Neural progenitor cell (in vitro differentiated cells): Measurements from ENCODE around the gene CFAP74. TPM values are rescaled to one million over a fixed set of nuclear protein-coding genes. Genes with fewer than 3 reads are reported as not detected.

ENCODE experiments used
- DNase-seq: peaks from one replicate; pipeline ENCODE4 v3.0.0-alpha.2; 2016; ENCODE audit warnings: low spot score
- H2AFZ ChIP-seq: fragments of 200-600 bp; sonication (generic); replicated peaks from 2 replicates; pipeline ENCODE4 v1.6.1; 2016; ENCODE audit warnings: antibody characterized with exemption
- H3F3A ChIP-seq: fragments of 200-600 bp; sonication (generic); 2 replicates; pipeline ENCODE4 v1.6.1; 2016; ENCODE audit warnings: antibody characterized with exemption, low read depth
- H3K27ac ChIP-seq: fragments of 200-600 bp; sonication (generic); 2 replicates; pipeline ENCODE4 v1.5.1; 2016; ENCODE audit warnings: mild to moderate bottlenecking
- H3K27me3 ChIP-seq: fragments of 200-600 bp; sonication (generic); 2 replicates; pipeline ENCODE4 v1.6.1; 2016; ENCODE audit warnings: mild to moderate bottlenecking, moderate library complexity
- H3K36me3 ChIP-seq: fragments of 200-600 bp; sonication (generic); 2 replicates; pipeline ENCODE4 v1.5.1; 2016
- H3K4me1 ChIP-seq: fragments of 200-600 bp; sonication (generic); 2 replicates; pipeline ENCODE4 v1.6.1; 2016; ENCODE audit warnings: mixed run types
- H3K4me2 ChIP-seq: fragments of 200-600 bp; sonication (generic); 2 replicates; pipeline ENCODE4 v1.6.1; 2016
- H3K4me3 ChIP-seq: fragments of 200-600 bp; sonication (generic); 2 replicates; pipeline ENCODE4 v1.5.1; 2016
- H3K79me2 ChIP-seq: fragments of 200-600 bp; sonication (generic); 2 replicates; pipeline ENCODE4 v1.6.1; 2016; ENCODE audit warnings: low read depth
- H3K9ac ChIP-seq: fragments of 200-600 bp; sonication (generic); 2 replicates; pipeline ENCODE4 v1.6.1; 2016
- H3K9me3 ChIP-seq: fragments of 200-600 bp; sonication (generic); 2 replicates; pipeline ENCODE4 v1.5.1; 2016; ENCODE audit warnings: low read depth
- H4K20me1 ChIP-seq: fragments of 200-600 bp; sonication (generic); 2 replicates; pipeline ENCODE4 v1.6.1; 2016; ENCODE audit warnings: low read depth
- H3K27ac Mint-ChIP-seq: 3 replicates; pipeline ENCODE4 v1.8.0; 2021; ENCODE audit warnings: mixed read lengths
- H3K27me3 Mint-ChIP-seq: 2 replicates; pipeline ENCODE4 v1.8.0; 2022; ENCODE audit warnings: low read depth, mild to moderate bottlenecking, inconsistent platforms, moderate library complexity, mixed read lengths; ENCODE audit not compliant: insufficient read depth
- H3K36me3 Mint-ChIP-seq: 3 replicates; pipeline ENCODE4 v1.8.0; 2021; ENCODE audit warnings: mixed read lengths
- H3K4me1 Mint-ChIP-seq: 3 replicates; pipeline ENCODE4 v1.8.0; 2021; ENCODE audit warnings: mixed read lengths
- H3K4me3 Mint-ChIP-seq: 3 replicates; pipeline ENCODE4 v1.8.0; 2021; ENCODE audit warnings: mild to moderate bottlenecking, moderate library complexity, mixed read lengths
- H3K9me3 Mint-ChIP-seq: 3 replicates; pipeline ENCODE4 v1.8.0; 2020; ENCODE audit warnings: mixed read lengths
- CTCF ChIP-seq: fragments of 200-600 bp; sonication (generic); IDR thresholded peaks from 2 replicates; pipeline ENCODE4 v1.5.1; 2017; ENCODE audit warnings: antibody characterized with exemption, mild to moderate bottlenecking
- EZH2 ChIP-seq: fragments of 200-600 bp; sonication (generic); IDR thresholded peaks from 2 replicates; pipeline ENCODE4 v1.6.1; 2017; ENCODE audit warnings: antibody characterized with exemption, mild to moderate bottlenecking, moderate library complexity
- EZH2phosphoT487 ChIP-seq: fragments of 200-600 bp; sonication (generic); IDR thresholded peaks from 2 replicates; pipeline ENCODE4 v1.6.1; 2017; ENCODE audit warnings: antibody characterized with exemption
- total RNA-seq: library from RNA; depleted of rRNA; stranded (reverse); fragments of >200 nt; gene quantifications from 2 replicates; pipeline ENCODE4 v1.2.3, GENCODE V29; 2015; ENCODE audit warnings: low replicate concordance

The CFAP74 gene
- total RNA-seq, 1 donor from 2014 or later, result not detected

DNA sequence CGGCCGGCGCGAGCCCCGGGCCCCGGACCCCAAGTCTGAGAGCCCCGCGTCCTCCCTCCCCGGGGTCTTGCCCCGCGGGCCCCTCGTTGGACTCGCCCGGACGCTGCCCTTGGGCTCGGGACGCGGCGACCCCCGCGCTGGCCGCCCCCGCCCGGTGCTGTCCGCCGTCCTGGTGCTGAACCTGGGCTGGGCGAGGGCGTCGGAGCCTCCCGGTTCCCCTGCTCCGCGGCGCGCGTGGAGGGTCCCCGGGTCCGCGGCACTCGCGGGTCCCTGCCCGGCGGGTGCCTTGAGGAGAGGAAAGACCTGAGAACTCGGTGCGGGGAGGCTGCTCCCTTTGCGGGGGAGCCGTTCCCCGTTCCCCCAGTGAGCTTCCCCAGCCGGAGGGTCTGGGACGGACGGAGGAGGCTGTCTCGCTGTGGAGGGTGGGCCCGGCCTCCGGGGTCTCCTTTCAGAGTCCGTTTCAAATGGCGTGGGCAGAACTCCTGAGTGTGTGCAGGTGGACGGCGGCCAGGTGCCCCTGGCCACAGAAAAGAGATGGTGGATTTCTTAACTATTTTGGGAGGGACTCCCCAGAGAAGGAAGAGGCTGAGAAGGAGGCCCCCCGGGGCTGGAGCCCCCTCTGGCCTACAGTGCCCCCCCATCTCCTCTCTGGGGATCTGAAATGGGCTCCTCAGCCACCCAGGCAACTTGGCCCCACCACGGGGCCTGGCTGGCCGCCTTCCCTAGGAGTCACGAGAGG lies 16.2 kb upstream of the CFAP74 start:
- Histone ChIP-seq H4K20me1 (peaks cover 27% of the 10 kb centered on the region), H3K79me2 (no peaks in the 10 kb centered on the region), H3K9ac (no peak overlapping the region), H3K36me3 (no peaks in the 10 kb centered on the region), H3K4me2 (peak overlapping the region; percentile 77), H3K27me3 (peaks cover 81% of the 10 kb centered on the region), H3K9me3 (no peaks in the 10 kb centered on the region), H3K4me3 (peak overlapping the region; percentile 36), H3F3A (peaks cover 14% of the 10 kb centered on the region), H3K4me1 (peaks cover 9% of the 10 kb centered on the region), H3K27ac (no peak overlapping the region), H2AFZ (no peak overlapping the region)
- H3K36me3 Mint-ChIP-seq, result peaks cover 3% of the 10 kb centered on the region
- peak overlapping the region; percentile 35 for H3K4me3 Mint-ChIP-seq
- peaks cover 11% of the 10 kb centered on the region for H3K4me1 Mint-ChIP-seq
- DNase-seq, result peak; percentile 82
- no peak overlapping the region for H3K27ac Mint-ChIP-seq
- TF ChIP-seq EZH2phosphoT487 (no peak), EZH2 (peak; percentile 74), CTCF (no peak)
- peaks cover 2% of the 10 kb centered on the region for H3K9me3 Mint-ChIP-seq
- peaks cover 33% of the 10 kb centered on the region for H3K27me3 Mint-ChIP-seq

DNA sequence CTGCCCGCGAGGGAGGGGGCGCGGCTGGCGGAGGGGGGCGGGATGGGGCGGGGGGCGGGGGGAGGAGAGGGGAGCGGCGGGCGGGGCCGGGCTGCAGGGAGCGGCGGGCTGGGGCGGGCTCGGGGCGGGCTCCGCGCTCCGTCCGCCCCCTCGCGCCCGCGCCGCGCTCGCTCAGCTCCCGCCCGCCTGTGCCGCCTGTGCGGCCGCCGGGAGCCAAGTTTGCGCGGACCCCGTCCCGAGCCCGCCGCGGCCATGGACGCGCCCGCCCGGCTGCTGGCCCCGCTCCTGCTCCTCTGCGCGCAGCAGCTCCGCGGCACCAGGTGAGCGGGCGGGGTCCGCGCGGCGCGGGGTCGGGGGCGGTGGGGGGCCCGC lies 15.6 kb upstream of the CFAP74 start, which contains the start of gene GABRD:
Gene GABRD, plus strand, starts transcription at position 174 of the 372 bp plus-strand sequence. Its CDS starts 79 bp downstream, at position 253.
- H3K79me2 ChIP-seq, result no peaks in the 10 kb centered on the region
- H3K36me3 ChIP-seq, result no peaks in the 10 kb centered on the region
- peak within 1 kb of the TSS; percentile 86 for H3K4me3 Mint-ChIP-seq
- H3K4me1 Mint-ChIP-seq, result peaks cover 15% of the 10 kb centered on the region
- peak; percentile 68 for DNase-seq
- H3K27me3 ChIP-seq, result peaks cover 81% of the 10 kb centered on the region
- H3K27me3 Mint-ChIP-seq, result peaks cover 33% of the 10 kb centered on the region
- H3K4me2 ChIP-seq, result peak within 1 kb of the TSS; percentile 77
- peaks cover 27% of the 10 kb centered on the region for H4K20me1 ChIP-seq
- H3K27ac ChIP-seq, result no peak within 1 kb of the TSS
- H3K9ac ChIP-seq, result no peak within 1 kb of the TSS
- H3K27ac Mint-ChIP-seq, result peak within 1 kb of the TSS; percentile 69
- peaks cover 2% of the 10 kb centered on the region for H3K9me3 Mint-ChIP-seq
- no peak for TF ChIP-seq EZH2
- no peak for TF ChIP-seq CTCF
- TF ChIP-seq EZH2phosphoT487, result no peak
- peaks cover 9% of the 10 kb centered on the region for H3K4me1 ChIP-seq
- H3K9me3 ChIP-seq, result no peaks in the 10 kb centered on the region
- H3K36me3 Mint-ChIP-seq, result peaks cover 3% of the 10 kb centered on the region
- peaks cover 14% of the 10 kb centered on the region for H3F3A ChIP-seq
- H2AFZ ChIP-seq, result no peak within 1 kb of the TSS
- H3K4me3 ChIP-seq, result peak within 1 kb of the TSS; percentile 36

DNA sequence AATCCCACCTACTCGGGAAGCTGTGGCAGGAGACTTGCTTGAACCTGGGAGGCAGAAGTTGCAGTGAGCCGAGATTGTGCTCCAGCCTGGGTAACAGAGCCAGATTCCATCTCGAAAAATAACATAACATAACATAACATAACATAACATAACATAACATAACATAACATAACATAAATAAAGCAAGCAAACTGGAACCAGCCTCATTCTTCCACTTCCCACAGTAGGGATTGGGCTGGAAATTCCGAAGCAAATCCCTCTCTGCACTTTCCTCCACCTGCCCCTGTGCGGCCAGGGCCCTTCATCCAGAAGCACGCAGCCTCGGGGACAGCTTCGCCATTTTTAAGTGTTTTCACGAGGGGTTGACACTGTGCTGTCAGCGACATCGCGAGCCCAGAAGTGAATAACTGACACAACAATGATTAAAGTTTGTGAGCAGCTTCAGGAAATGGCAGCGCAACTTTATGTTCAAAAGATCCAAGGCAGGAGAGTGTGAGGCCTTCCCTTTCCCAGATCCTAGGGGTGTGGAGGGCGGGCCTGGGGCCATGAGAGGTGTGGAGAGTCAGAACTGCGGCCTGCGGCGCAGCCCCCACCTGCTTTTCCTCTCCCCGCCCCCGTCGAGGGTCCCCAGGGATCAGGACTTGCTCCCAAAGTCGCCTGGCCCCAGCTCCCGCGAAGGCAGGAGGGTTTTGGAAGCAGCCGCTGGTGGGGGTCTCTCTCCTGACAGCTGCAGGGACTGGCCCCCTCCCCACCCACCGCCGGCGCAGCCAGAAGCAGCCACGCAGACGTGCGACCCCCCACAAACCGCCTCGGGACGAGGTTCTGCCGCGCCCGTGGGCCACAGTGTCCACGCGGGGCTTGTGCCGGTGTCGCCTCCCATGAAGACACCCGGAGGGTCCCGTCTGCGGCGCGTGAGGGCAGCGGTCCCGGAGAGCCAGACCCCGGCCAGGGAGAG lies 14.9 kb upstream of the CFAP74 start:
- H3K27me3 Mint-ChIP-seq, result peaks cover 33% of the 10 kb centered on the region
- peaks cover 3% of the 10 kb centered on the region for H3K36me3 Mint-ChIP-seq
- Histone ChIP-seq H3K9me3 (no peaks in the 10 kb centered on the region), H3K4me2 (peak overlapping the region; percentile 64), H3K79me2 (no peaks in the 10 kb centered on the region), H3K27ac (no peak overlapping the region), H3K4me1 (peaks cover 9% of the 10 kb centered on the region), H3K9ac (no peak overlapping the region), H3K36me3 (no peaks in the 10 kb centered on the region), H3K27me3 (peaks cover 81% of the 10 kb centered on the region), H3F3A (peaks cover 14% of the 10 kb centered on the region), H3K4me3 (peak overlapping the region; percentile 13), H2AFZ (no peak overlapping the region), H4K20me1 (peaks cover 27% of the 10 kb centered on the region)
- peak; percentile 30 for DNase-seq
- H3K4me1 Mint-ChIP-seq, result peaks cover 15% of the 10 kb centered on the region
- peak overlapping the region; percentile 86 for H3K4me3 Mint-ChIP-seq
- peak overlapping the region; percentile 69 for H3K27ac Mint-ChIP-seq
- TF ChIP-seq EZH2, result no peak
- no peak for TF ChIP-seq EZH2phosphoT487
- no peak for TF ChIP-seq CTCF
- H3K9me3 Mint-ChIP-seq, result peaks cover 2% of the 10 kb centered on the region
